GM18520 (cell line): ENCODE measurements around the gene KLHL35.

Experiments used
- ATAC-seq: cut with Tn5 transposase; IDR thresholded peaks from one replicate; pipeline ENCODE4 v1.9.1; 2021; ENCODE audit not compliant: unreplicated experiment

Gene KLHL35

GRCh38 chr11:75469785-75470405 is 36.9 kb upstream of the KLHL35 start:
- ATAC-seq: no peak

- no peak for ATAC-seq
Observed at GRCh38 chr11:75468534-75469340, 35.7 kb upstream of the KLHL35 start.

GRCh38 chr11:75467881-75468280 is 34.9 kb upstream of the KLHL35 start:
- ATAC-seq: no peak

GRCh38 chr11:75467311-75467710 is 34.3 kb upstream of the KLHL35 start:
- ATAC-seq: no peak

GRCh38 chr11:75465701-75466531 is 32.9 kb upstream of the KLHL35 start:
- no peak for ATAC-seq

GRCh38 chr11:75463106-75463774 is 30.2 kb upstream of the KLHL35 start:
- ATAC-seq: no peak

- ATAC-seq: no peak
Observed at GRCh38 chr11:75462117-75462653, 29.2 kb upstream of the KLHL35 start.

- no peak for ATAC-seq
Observed at GRCh38 chr11:75461151-75461550, 28.1 kb upstream of the KLHL35 start.

- no peak for ATAC-seq
Observed at GRCh38 chr11:75456596-75457183, 23.7 kb upstream of the KLHL35 start.

- ATAC-seq: no peak
Observed at GRCh38 chr11:75454987-75455386, 22.0 kb upstream of the KLHL35 start.

GRCh38 chr11:75453916-75454655 is 21.1 kb upstream of the KLHL35 start:
- no peak for ATAC-seq

- no peak for ATAC-seq
Observed at GRCh38 chr11:75450826-75451821, 18.1 kb upstream of the KLHL35 start.

- no peak for ATAC-seq
Observed at GRCh38 chr11:75450236-75450635, 17.2 kb upstream of the KLHL35 start.

GRCh38 chr11:75449776-75450175 is 16.8 kb upstream of the KLHL35 start:
- ATAC-seq: no peak

GRCh38 chr11:75449271-75449670 is 16.3 kb upstream of the KLHL35 start:
- ATAC-seq: no peak

GRCh38 chr11:75447415-75447814 is 14.4 kb upstream of the KLHL35 start:
- no peak for ATAC-seq

GRCh38 chr11:75445315-75445953 is 12.4 kb upstream of the KLHL35 start:
- no peak for ATAC-seq

- no peak for ATAC-seq
Observed at GRCh38 chr11:75443043-75443442, 10.0 kb upstream of the KLHL35 start.
